Stimulated activated CD4-positive, alpha-beta T cell treated with anti-CD3 and anti-CD28 coated beads, Interleukin-1b, Interleukin-23, amount 100 ng/mL, for 4 hours (primary cell): ENCODE results near the gene MME.

Experiments
- DNase-seq, 2 donors: peaks; one replicate each; pipeline ENCODE4 v3.0.0-alpha.2; 2020; ENCODE audit warnings: low read depth in 2 of 2

MME gene

GRCh38 chr3:155079746-155080487, at the start of gene MME:
MME (plus strand) TSS chr3:155080319; CDS start chr3:155084168, 3,849 bp downstream.
- DNase-seq = no peak

GRCh38 chr3:155031186-155031585, 48.9 kb upstream of the MME start:
- no peak for DNase-seq

GRCh38 chr3:155032918-155033317, 47.2 kb upstream of the MME start:
- DNase-seq = no peak

- DNase-seq = no peak
Measured at GRCh38 chr3:155034786-155035185, 45.3 kb upstream of the MME start.

GRCh38 chr3:155035553-155035952, 44.6 kb upstream of the MME start:
- DNase-seq = no peak

GRCh38 chr3:155037508-155038202, 42.5 kb upstream of the MME start:
- no peak for DNase-seq

- no peak for DNase-seq
Measured at GRCh38 chr3:155038203-155038554, 41.9 kb upstream of the MME start.

GRCh38 chr3:155046935-155047334, 33.2 kb upstream of the MME start:
- DNase-seq = no peak

- no peak for DNase-seq
Measured at GRCh38 chr3:155047672-155048071, 32.4 kb upstream of the MME start.

- DNase-seq = no peak
Measured at GRCh38 chr3:155049959-155050358, 30.2 kb upstream of the MME start.

- no peak for DNase-seq
Measured at GRCh38 chr3:155052470-155052869, 27.6 kb upstream of the MME start.

GRCh38 chr3:155053756-155054155, 26.4 kb upstream of the MME start:
- DNase-seq = no peak

- DNase-seq = no peak
Measured at GRCh38 chr3:155064920-155065319, 15.2 kb upstream of the MME start.

GRCh38 chr3:155065537-155065936, 14.6 kb upstream of the MME start:
- DNase-seq = no peak

- no peak for DNase-seq
Measured at GRCh38 chr3:155069729-155070128, 10.4 kb upstream of the MME start.

- DNase-seq = no peak
Measured at GRCh38 chr3:155070316-155070715, 9.8 kb upstream of the MME start.

- DNase-seq = no peak
Measured at GRCh38 chr3:155070932-155071387, 9.2 kb upstream of the MME start.

- DNase-seq = no peak
Measured at GRCh38 chr3:155075200-155075599, 4.9 kb upstream of the MME start.

- no peak for DNase-seq
Measured at GRCh38 chr3:155076888-155077287, 3.2 kb upstream of the MME start.

GRCh38 chr3:155078711-155079467, 1.2 kb upstream of the MME start:
- DNase-seq = no peak

GRCh38 chr3:155079468-155079745, 712 bp upstream of the MME start:
- no peak for DNase-seq

- DNase-seq = no peak
Measured at GRCh38 chr3:155080692-155081091, 573 bp downstream of the MME start.

- no peak for DNase-seq
Measured at GRCh38 chr3:155083313-155083905, 3.3 kb downstream of the MME start.
